ENCODE results near the gene MRPL14.

The MRPL14 gene

GRCh38 chr6:44071670-44072451 lies 55.4 kb downstream of the MRPL14 start:
- Histone ChIP-seq H3K36me3 (ENCODE audit: control insufficient read depth, insufficient read depth, low read length) (no peaks in the 10 kb centered on the region), H3K4me3 (replicated peaks; ENCODE audit: low read depth, low read length) (no peak overlapping the region), H3K27me3 (replicated peaks; ENCODE audit: control insufficient read depth, insufficient read depth, low read length) (no peaks in the 10 kb centered on the region)
- no peak for DNase-seq (ENCODE audit: extremely low read depth, insufficient read length)
- no peak for TF ChIP-seq CTCF (IDR thresholded peaks at IDR 0.05; ENCODE audit: insufficient read depth, low read length, poor library complexity, severe bottlenecking)

- Histone ChIP-seq H3K4me3 (replicated peaks; ENCODE audit: low read depth, low read length) (no peak overlapping the region), H3K36me3 (ENCODE audit: control insufficient read depth, insufficient read depth, low read length) (no peaks in the 10 kb centered on the region), H3K27me3 (replicated peaks; ENCODE audit: control insufficient read depth, insufficient read depth, low read length) (no peaks in the 10 kb centered on the region)
- TF ChIP-seq CTCF (IDR thresholded peaks at IDR 0.05; ENCODE audit: insufficient read depth, low read length, poor library complexity, severe bottlenecking): no peak
- DNase-seq (ENCODE audit: extremely low read depth, insufficient read length): no peak
Observed at GRCh38 chr6:44068607-44069296, 58.5 kb downstream of the MRPL14 start.

GRCh38 chr6:44067173-44068139 lies 59.8 kb downstream of the MRPL14 start:
- H3K4me3 ChIP-seq (replicated peaks; ENCODE audit: low read depth, low read length): no peak overlapping the region
- no peak for TF ChIP-seq CTCF (IDR thresholded peaks at IDR 0.05; ENCODE audit: insufficient read depth, low read length, poor library complexity, severe bottlenecking)
- no peak for DNase-seq (ENCODE audit: extremely low read depth, insufficient read length)
- no peaks in the 10 kb centered on the region for H3K27me3 ChIP-seq (replicated peaks; ENCODE audit: control insufficient read depth, insufficient read depth, low read length)
- no peaks in the 10 kb centered on the region for H3K36me3 ChIP-seq (ENCODE audit: control insufficient read depth, insufficient read depth, low read length)

- no peaks in the 10 kb centered on the region for H3K36me3 ChIP-seq (ENCODE audit: control insufficient read depth, insufficient read depth, low read length)
- DNase-seq (ENCODE audit: extremely low read depth, insufficient read length): no peak
- no peak overlapping the region for H3K4me3 ChIP-seq (replicated peaks; ENCODE audit: low read depth, low read length)
- H3K27me3 ChIP-seq (replicated peaks; ENCODE audit: control insufficient read depth, insufficient read depth, low read length): no peaks in the 10 kb centered on the region
- TF ChIP-seq CTCF (IDR thresholded peaks at IDR 0.05; ENCODE audit: insufficient read depth, low read length, poor library complexity, severe bottlenecking): no peak
Observed at GRCh38 chr6:44066394-44067172, 60.7 kb downstream of the MRPL14 start.

Data from GM06990 (cell line).